ENCODE data around the gene MGAT3. TPM values are rescaled to one million over a fixed set of nuclear protein-coding genes. Genes with fewer than 3 reads are reported as not detected.
A peak's percentile ranks its signal among the peaks of the same experiment; 100 is the strongest.

The MGAT3 gene
- total and polyA plus RNA-seq, 2 experiments from 2014 or later: 7.0 to 20.0 TPM

DNA sequence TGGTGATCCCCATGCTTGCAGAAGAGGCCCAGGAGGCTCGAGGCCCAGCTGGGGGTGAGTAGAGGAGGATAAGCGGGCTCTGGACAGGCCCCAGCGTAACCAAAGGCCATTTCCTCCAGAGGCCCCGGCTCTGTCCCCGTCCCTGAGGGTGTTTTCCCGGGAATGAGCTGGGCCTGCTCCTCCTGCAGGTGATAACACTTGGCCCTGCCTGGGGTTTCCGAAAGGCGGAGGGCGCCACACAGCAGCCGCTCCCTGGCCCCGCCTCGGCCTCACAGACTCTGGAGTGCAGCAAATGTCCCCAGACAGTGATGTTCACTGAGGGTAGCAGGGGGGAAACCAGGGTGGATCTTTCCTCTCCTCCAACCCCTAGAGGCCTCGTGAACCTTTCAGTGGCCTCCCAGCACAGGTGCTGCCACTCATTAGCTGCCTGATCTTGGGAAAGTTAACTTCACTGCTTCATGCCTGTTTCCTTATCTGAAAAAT, 10.5 kb upstream of the MGAT3 start:
- H3K9me2 ChIP-seq (replicated peaks; ENCODE audit: insufficient read depth): no peaks in the 10 kb centered on the region
- H3K36me3 ChIP-seq (replicated peaks; ENCODE audit: insufficient read depth, low read depth): no peaks in the 10 kb centered on the region
- DNase-seq (ENCODE audit: low spot score): peak; percentile 66
- no peaks in the 10 kb centered on the region for H4K20me1 ChIP-seq (ENCODE audit: insufficient read depth, poor library complexity, severe bottlenecking)
- no peaks in the 10 kb centered on the region for H3K9me3 ChIP-seq (ENCODE audit: low read depth)
- no peak overlapping the region for H3K4me3 ChIP-seq
- peaks cover 11% of the 10 kb centered on the region for H3K4me1 ChIP-seq (ENCODE audit: insufficient read depth)
- WGBS (ENCODE audit: low lambda C conversion rate, missing lambda C conversion rate): 58% methylated on average over 13 of the region's 13 CpGs
- H3K27me3 ChIP-seq: no peaks in the 10 kb centered on the region
- peak overlapping the region; percentile 34 for H3K27ac ChIP-seq
- no peaks in the 10 kb centered on the region for H3K79me2 ChIP-seq
- H2AFZ ChIP-seq: no peak overlapping the region
- TF ChIP-seq, protein P1, sequence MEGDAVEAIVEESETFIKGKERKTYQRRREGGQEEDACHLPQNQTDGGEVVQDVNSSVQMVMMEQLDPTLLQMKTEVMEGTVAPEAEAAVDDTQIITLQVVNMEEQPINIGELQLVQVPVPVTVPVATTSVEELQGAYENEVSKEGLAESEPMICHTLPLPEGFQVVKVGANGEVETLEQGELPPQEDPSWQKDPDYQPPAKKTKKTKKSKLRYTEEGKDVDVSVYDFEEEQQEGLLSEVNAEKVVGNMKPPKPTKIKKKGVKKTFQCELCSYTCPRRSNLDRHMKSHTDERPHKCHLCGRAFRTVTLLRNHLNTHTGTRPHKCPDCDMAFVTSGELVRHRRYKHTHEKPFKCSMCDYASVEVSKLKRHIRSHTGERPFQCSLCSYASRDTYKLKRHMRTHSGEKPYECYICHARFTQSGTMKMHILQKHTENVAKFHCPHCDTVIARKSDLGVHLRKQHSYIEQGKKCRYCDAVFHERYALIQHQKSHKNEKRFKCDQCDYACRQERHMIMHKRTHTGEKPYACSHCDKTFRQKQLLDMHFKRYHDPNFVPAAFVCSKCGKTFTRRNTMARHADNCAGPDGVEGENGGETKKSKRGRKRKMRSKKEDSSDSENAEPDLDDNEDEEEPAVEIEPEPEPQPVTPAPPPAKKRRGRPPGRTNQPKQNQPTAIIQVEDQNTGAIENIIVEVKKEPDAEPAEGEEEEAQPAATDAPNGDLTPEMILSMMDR (IDR thresholded peaks at IDR 0.05; ENCODE audit: poor library complexity): no peak
- TF ChIP-seq EZH2phosphoT487 (IDR thresholded peaks at IDR 0.05; ENCODE audit: low read depth, severe bottlenecking, unreplicated experiment): no peak
- TF ChIP-seq EZH2 (IDR thresholded peaks at IDR 0.05; ENCODE audit: borderline replicate concordance): no peak
- H3K4me2 ChIP-seq: no peak overlapping the region

DNA sequence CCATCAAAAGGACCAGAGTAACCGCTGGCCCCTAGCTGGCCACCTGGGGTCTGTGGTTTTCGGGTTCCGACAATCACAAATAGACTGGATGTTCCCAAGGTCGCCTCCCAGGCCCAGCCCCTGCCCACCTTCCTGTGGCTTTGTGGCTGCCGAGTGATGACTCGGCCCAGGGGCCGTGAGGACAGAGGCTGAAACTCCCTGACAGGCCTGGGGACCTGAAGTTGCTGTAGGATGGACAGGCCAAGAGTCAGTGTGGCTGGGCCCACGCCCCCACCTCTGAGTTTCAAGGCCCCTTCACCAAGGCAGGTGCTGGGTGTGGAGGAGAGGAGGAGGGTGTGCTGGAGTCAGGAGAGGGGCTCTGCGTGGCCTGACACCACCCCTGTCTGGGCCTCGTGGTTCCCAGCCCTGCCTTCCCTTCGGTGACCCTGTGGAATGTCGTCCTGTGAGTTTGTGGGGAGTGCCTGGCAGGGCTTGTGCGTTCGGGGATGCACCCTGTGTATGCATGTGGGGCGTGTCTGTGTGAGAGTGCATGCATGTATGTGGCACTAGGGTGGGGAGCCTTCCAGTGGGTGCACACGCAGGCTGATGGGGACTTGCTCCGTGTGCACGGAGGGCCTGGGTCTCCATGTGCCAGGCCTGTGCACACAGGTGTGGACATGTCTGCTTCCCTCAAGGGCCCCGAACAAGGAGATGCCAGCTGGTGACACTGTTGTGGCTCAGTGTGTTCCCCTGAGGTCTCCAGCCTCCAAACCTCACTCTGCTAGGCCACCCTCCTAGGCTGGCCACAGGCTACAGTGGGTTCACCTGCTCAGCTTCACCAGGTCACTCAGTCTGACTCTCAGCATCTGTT, 8.4 kb upstream of the MGAT3 start:
- H3K9me2 ChIP-seq (replicated peaks; ENCODE audit: insufficient read depth): no peaks in the 10 kb centered on the region
- H3K36me3 ChIP-seq (replicated peaks; ENCODE audit: insufficient read depth, low read depth): no peaks in the 10 kb centered on the region
- H3K4me2 ChIP-seq: no peak overlapping the region
- TF ChIP-seq EZH2phosphoT487 (IDR thresholded peaks at IDR 0.05; ENCODE audit: low read depth, severe bottlenecking, unreplicated experiment) (no peak), EZH2 (IDR thresholded peaks at IDR 0.05; ENCODE audit: borderline replicate concordance) (no peak)
- TF ChIP-seq, protein P1 (IDR thresholded peaks at IDR 0.05; ENCODE audit: poor library complexity): no peak
- H3K9me3 ChIP-seq (ENCODE audit: low read depth): no peaks in the 10 kb centered on the region
- peak overlapping the region; percentile 80 for H3K27ac ChIP-seq
- no peak overlapping the region for H2AFZ ChIP-seq
- H3K27me3 ChIP-seq: no peaks in the 10 kb centered on the region
- H3K4me1 ChIP-seq (ENCODE audit: insufficient read depth): peaks cover 11% of the 10 kb centered on the region
- H3K79me2 ChIP-seq: no peaks in the 10 kb centered on the region
- no peaks in the 10 kb centered on the region for H4K20me1 ChIP-seq (ENCODE audit: insufficient read depth, poor library complexity, severe bottlenecking)
- peak; percentile 68 for DNase-seq (ENCODE audit: low spot score)
- WGBS (ENCODE audit: low lambda C conversion rate, missing lambda C conversion rate): 69% methylated on average over 19 of the region's 19 CpGs
- no peak overlapping the region for H3K4me3 ChIP-seq

DNA sequence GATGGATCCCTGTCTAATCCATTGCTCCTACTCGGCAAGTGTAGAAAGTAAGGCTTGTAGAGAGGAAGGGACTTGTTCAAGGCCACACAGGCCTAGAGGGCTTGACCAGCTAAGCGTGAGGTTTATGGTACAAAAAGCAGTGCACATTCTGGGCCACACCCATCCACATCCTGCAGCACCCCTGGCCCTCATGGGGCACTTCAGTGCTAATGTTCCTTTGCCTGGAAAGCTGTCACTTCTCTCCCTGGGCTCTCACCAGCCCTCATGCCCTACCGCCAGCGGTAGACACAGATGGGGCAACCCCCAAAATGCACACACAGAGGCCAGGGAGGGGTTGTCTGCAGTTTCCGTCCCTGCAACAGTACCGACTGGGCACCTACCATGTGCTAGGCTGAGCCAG, 7.1 kb upstream of the MGAT3 start:
- H3K79me2 ChIP-seq: no peaks in the 10 kb centered on the region
- no peak overlapping the region for H3K27ac ChIP-seq
- H3K4me1 ChIP-seq (ENCODE audit: insufficient read depth): peaks cover 14% of the 10 kb centered on the region
- H2AFZ ChIP-seq: no peak overlapping the region
- TF ChIP-seq EZH2phosphoT487 (IDR thresholded peaks at IDR 0.05; ENCODE audit: low read depth, severe bottlenecking, unreplicated experiment) (no peak), EZH2 (IDR thresholded peaks at IDR 0.05; ENCODE audit: borderline replicate concordance) (no peak)
- no peaks in the 10 kb centered on the region for H3K36me3 ChIP-seq (replicated peaks; ENCODE audit: insufficient read depth, low read depth)
- no peaks in the 10 kb centered on the region for H3K9me3 ChIP-seq (ENCODE audit: low read depth)
- H3K27me3 ChIP-seq: no peaks in the 10 kb centered on the region
- H4K20me1 ChIP-seq (ENCODE audit: insufficient read depth, poor library complexity, severe bottlenecking): no peaks in the 10 kb centered on the region
- DNase-seq (ENCODE audit: low spot score): no peak
- WGBS (ENCODE audit: low lambda C conversion rate, missing lambda C conversion rate): 92% methylated on average over 6 of the region's 6 CpGs
- no peak overlapping the region for H3K4me3 ChIP-seq
- H3K9me2 ChIP-seq (replicated peaks; ENCODE audit: insufficient read depth): no peaks in the 10 kb centered on the region
- H3K4me2 ChIP-seq: no peak overlapping the region

DNA sequence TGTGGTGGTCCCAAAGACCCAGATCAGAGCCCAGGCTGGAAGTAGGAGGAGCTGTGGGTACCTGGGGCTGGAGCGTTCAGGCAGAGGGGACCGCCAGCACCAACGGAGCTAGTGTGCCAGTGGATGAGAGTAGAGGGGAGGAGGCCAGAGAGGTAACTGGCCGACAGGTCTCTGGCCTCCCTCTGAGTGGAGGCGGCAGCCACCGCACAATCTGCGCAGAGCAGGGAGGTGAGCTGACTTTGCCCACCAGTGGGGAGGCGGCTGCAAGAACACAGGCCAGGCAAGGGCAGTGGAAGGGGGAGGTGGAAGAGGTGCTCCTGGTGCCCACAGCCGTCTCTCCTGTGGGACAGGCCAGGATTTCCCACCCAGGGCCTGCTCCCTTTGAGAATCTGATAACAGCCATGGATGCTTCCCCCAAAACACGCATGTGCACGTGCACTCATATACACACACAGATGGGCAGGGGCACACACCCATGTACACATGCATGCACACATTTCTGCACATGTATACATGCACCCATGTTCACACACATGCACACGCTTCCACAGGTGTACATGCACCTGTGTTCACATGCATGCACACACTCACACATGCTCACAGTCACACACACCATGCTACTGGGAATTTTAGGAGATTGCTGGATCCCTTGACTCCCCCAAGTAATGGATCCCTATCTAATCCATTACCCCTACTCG, 6.4 kb upstream of the MGAT3 start:
- Histone ChIP-seq H2AFZ (no peak overlapping the region), H3K4me3 (no peak overlapping the region), H3K4me1 (ENCODE audit: insufficient read depth) (peaks cover 16% of the 10 kb centered on the region), H3K27me3 (no peaks in the 10 kb centered on the region), H3K79me2 (no peaks in the 10 kb centered on the region), H3K27ac (no peak overlapping the region), H3K9me2 (replicated peaks; ENCODE audit: insufficient read depth) (no peaks in the 10 kb centered on the region), H3K9me3 (ENCODE audit: low read depth) (no peaks in the 10 kb centered on the region), H4K20me1 (ENCODE audit: insufficient read depth, poor library complexity, severe bottlenecking) (no peaks in the 10 kb centered on the region), H3K4me2 (no peak overlapping the region), H3K36me3 (replicated peaks; ENCODE audit: insufficient read depth, low read depth) (no peaks in the 10 kb centered on the region)
- DNase-seq (ENCODE audit: low spot score): no peak
- TF ChIP-seq EZH2 (IDR thresholded peaks at IDR 0.05; ENCODE audit: borderline replicate concordance) (no peak), EZH2phosphoT487 (IDR thresholded peaks at IDR 0.05; ENCODE audit: low read depth, severe bottlenecking, unreplicated experiment) (no peak)
- TF ChIP-seq, protein P1 (IDR thresholded peaks at IDR 0.05; ENCODE audit: poor library complexity): no peak
- WGBS (ENCODE audit: low lambda C conversion rate, missing lambda C conversion rate): 93% methylated on average over 13 of the region's 13 CpGs
